Tracheal epithelial cell (primary cell): ENCODE measurements around the gene SCFD1. TPM values are rescaled to one million over a fixed set of nuclear protein-coding genes. Genes with fewer than 3 reads are reported as not detected.

Experiments used
- total RNA-seq: library from RNA; depleted of rRNA; stranded (reverse); fragments of >200 nt; gene quantifications from 2 replicates; pipeline ENCODE4 v1.2.1, GENCODE V29; 2014

SCFD1 gene, protein sequence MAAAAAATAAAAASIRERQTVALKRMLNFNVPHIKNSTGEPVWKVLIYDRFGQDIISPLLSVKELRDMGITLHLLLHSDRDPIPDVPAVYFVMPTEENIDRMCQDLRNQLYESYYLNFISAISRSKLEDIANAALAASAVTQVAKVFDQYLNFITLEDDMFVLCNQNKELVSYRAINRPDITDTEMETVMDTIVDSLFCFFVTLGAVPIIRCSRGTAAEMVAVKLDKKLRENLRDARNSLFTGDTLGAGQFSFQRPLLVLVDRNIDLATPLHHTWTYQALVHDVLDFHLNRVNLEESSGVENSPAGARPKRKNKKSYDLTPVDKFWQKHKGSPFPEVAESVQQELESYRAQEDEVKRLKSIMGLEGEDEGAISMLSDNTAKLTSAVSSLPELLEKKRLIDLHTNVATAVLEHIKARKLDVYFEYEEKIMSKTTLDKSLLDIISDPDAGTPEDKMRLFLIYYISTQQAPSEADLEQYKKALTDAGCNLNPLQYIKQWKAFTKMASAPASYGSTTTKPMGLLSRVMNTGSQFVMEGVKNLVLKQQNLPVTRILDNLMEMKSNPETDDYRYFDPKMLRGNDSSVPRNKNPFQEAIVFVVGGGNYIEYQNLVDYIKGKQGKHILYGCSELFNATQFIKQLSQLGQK
- total RNA-seq: 69.4 and 76.3 TPM in 2 replicates

DNA sequence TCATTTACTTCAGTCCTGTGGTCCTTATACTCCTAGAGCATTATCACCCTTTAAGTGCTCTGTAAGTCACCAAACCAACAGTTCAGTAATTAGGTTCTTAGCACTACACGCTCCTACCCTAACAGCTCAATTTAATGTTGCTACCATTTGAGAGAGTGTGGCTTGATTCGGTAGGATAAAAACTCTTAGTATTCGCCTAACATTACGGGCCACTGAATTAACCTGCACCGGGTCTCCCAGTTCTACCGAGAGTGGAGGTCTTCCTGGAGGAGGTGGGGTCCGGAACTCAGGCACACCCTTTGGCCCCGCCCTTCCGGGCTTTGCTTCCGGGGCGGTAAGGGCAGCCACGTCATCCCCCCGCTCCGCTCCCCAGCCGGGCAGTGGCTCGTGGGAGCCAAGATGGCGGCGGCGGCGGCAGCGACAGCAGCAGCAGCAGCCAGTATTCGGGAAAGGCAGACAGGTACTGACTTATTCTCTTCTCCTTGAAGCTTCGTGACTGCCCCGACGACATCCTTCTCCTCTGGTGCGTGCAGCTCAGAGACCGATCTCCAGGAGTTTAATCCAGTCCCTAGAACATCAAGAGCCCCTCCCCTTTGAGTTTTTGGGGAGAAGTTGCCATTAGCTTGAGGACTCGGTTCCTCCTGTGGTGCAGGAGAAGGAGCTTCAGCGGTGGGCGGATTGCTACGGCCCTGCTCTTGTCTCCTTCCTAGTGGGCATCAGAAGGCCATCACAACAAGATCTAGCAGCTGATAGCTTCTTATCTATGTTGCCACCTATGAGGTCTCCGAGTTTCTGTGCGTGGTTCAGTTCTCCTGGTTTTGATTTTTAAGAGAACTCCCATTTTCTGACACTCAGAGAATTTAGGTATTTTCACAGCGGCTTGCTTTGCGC, at the start of gene SCFD1:
Gene SCFD1, plus strand, starts transcription at position 380 of the 891 bp plus-strand sequence. Its CDS starts 20 bp downstream, at position 400.

Other genes with a start within 250 kb of the SCFD1 start
- 14.9 and 17.4 TPM in 2 replicates for gene G2E3, start 63.2 kb upstream of the SCFD1 start, total RNA-seq